OCI-LY3 (cell line): ENCODE measurements around the gene ARL8A.

ENCODE experiments used
- EZH2phosphoT487 ChIP-seq: fragments of 200-600 bp; shearing (Covaris generic); IDR thresholded peaks from 2 replicates; pipeline ENCODE4 v1.6.1; 2018; ENCODE audit warnings: antibody characterized with exemption, mixed run types, low read depth
- TF ChIP-seq, protein P1 (sequence below): fragments of 200-600, 300-600 bp; sonication (generic); IDR thresholded peaks from 2 replicates; pipeline ENCODE4 v1.5.1; 2014; ENCODE audit warnings: antibody characterized with exemption, low read length, low read depth

DNA sequence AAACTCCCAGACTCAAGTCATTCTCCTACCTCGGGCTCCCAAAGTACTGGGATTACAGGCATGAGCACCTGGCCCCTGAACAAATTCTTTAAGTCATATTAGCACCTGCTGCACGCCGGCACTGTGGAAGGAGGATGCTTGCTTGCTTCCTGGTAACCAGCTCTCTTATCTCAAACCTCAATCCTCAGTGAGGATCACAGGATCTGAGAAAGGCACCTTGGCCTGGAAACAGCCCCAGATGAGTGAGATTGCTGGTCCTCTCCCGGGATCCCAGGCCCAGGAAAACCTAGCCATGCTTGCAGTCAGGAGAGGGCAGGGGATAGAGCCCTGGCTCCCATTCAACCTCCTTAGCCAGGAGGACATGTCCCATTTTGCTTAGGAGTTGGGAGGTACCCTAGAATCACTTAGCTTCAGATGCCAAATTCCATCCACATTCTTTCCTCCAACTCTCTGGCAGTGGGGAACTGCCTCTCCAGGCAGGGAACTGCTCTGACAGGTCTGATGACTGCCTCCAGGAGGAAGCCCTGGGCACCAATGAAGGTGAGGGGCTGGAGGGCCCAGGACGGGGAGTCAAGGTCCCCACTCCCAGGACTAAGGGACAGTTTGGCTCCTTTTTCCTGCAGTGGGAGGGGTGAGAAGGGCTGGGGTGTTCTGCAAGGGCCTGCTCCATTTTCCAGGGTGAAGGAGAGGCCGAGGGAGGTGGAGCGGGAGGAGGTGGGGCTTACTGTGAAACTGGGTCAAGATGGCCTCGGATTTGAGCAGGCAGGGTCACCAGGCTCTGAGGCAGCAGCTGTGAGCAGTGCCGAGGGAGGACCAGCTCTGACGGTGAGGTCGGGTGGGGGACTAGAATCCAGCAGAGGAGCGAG lies 12.3 kb downstream of the ARL8A start:
- TF ChIP-seq, protein P1, sequence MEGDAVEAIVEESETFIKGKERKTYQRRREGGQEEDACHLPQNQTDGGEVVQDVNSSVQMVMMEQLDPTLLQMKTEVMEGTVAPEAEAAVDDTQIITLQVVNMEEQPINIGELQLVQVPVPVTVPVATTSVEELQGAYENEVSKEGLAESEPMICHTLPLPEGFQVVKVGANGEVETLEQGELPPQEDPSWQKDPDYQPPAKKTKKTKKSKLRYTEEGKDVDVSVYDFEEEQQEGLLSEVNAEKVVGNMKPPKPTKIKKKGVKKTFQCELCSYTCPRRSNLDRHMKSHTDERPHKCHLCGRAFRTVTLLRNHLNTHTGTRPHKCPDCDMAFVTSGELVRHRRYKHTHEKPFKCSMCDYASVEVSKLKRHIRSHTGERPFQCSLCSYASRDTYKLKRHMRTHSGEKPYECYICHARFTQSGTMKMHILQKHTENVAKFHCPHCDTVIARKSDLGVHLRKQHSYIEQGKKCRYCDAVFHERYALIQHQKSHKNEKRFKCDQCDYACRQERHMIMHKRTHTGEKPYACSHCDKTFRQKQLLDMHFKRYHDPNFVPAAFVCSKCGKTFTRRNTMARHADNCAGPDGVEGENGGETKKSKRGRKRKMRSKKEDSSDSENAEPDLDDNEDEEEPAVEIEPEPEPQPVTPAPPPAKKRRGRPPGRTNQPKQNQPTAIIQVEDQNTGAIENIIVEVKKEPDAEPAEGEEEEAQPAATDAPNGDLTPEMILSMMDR: no peak
- no peak for TF ChIP-seq EZH2phosphoT487
